Inferior parietal cortex (tissue), 1 donor: ENCODE results near the gene NPBWR2.

Experiments used
- DNase-seq: peaks from one replicate; pipeline ENCODE4 v3.0.0-alpha.2; 2016; ENCODE audit errors: extremely low spot score

Gene NPBWR2

GRCh38 chr20:64106981-64107735 is at the start of gene NPBWR2:
TSS of gene NPBWR2 (minus strand) at chr20:64107565. CDS start at chr20:64106831, 734 bp downstream.
- no peak for DNase-seq

GRCh38 chr20:64156136-64156885 is 48.9 kb upstream of the NPBWR2 start:
- DNase-seq, result no peak

- DNase-seq, result no peak
Measured at GRCh38 chr20:64155258-64156135, 48.1 kb upstream of the NPBWR2 start.

- no peak for DNase-seq
Measured at GRCh38 chr20:64154590-64155257, 47.4 kb upstream of the NPBWR2 start.

GRCh38 chr20:64153861-64154589 is 46.7 kb upstream of the NPBWR2 start:
- no peak for DNase-seq

- DNase-seq, result no peak
Measured at GRCh38 chr20:64153410-64153809, 46.0 kb upstream of the NPBWR2 start.

- no peak for DNase-seq
Measured at GRCh38 chr20:64152906-64153305, 45.5 kb upstream of the NPBWR2 start.

- DNase-seq, result no peak
Measured at GRCh38 chr20:64151633-64152530, 44.5 kb upstream of the NPBWR2 start.

GRCh38 chr20:64150756-64151632 is 43.6 kb upstream of the NPBWR2 start:
- DNase-seq, result no peak

- DNase-seq, result no peak
Measured at GRCh38 chr20:64149809-64150560, 42.6 kb upstream of the NPBWR2 start.

- DNase-seq, result no peak
Measured at GRCh38 chr20:64149141-64149540, 41.8 kb upstream of the NPBWR2 start.

GRCh38 chr20:64148581-64148980 is 41.2 kb upstream of the NPBWR2 start:
- no peak for DNase-seq

- DNase-seq, result no peak
Measured at GRCh38 chr20:64146936-64147477, 39.6 kb upstream of the NPBWR2 start.

GRCh38 chr20:64146301-64146935 is 39.1 kb upstream of the NPBWR2 start:
- DNase-seq, result no peak

- no peak for DNase-seq
Measured at GRCh38 chr20:64145458-64146300, 38.3 kb upstream of the NPBWR2 start.

- no peak for DNase-seq
Measured at GRCh38 chr20:64144144-64144912, 37.0 kb upstream of the NPBWR2 start.
